HG02943 (cell line): Measurements from ENCODE around the gene SLC18A3.

Source experiments
- ATAC-seq: cut with Tn5 transposase; IDR thresholded peaks from one replicate; pipeline ENCODE4 v1.9.1; 2021; ENCODE audit warnings: mild to moderate bottlenecking, low read depth, moderate library complexity; ENCODE audit not compliant: unreplicated experiment

The SLC18A3 gene

GRCh38 chr10:49610114-49610457 lies at the start of gene SLC18A3:
Gene SLC18A3 (plus strand): TSS chr10:49610310. CDS start chr10:49610741, 431 bp downstream.
- ATAC-seq = no peak

GRCh38 chr10:49560526-49560925 lies 49.6 kb upstream of the SLC18A3 start:
- ATAC-seq = no peak

GRCh38 chr10:49562893-49563292 lies 47.2 kb upstream of the SLC18A3 start:
- ATAC-seq = no peak

- no peak for ATAC-seq
Measured at GRCh38 chr10:49564461-49565009, 45.6 kb upstream of the SLC18A3 start.

- ATAC-seq = no peak
Measured at GRCh38 chr10:49567810-49568209, 42.3 kb upstream of the SLC18A3 start.

- ATAC-seq = no peak
Measured at GRCh38 chr10:49568235-49568634, 41.9 kb upstream of the SLC18A3 start.

GRCh38 chr10:49569031-49569631 lies 41.0 kb upstream of the SLC18A3 start:
- no peak for ATAC-seq

GRCh38 chr10:49571388-49571787 lies 38.7 kb upstream of the SLC18A3 start:
- no peak for ATAC-seq

- no peak for ATAC-seq
Measured at GRCh38 chr10:49572594-49573114, 37.5 kb upstream of the SLC18A3 start.

GRCh38 chr10:49575489-49576072 lies 34.5 kb upstream of the SLC18A3 start:
- no peak for ATAC-seq

- no peak for ATAC-seq
Measured at GRCh38 chr10:49577182-49577925, 32.8 kb upstream of the SLC18A3 start.

- no peak for ATAC-seq
Measured at GRCh38 chr10:49578392-49578791, 31.7 kb upstream of the SLC18A3 start.

- no peak for ATAC-seq
Measured at GRCh38 chr10:49579621-49580020, 30.5 kb upstream of the SLC18A3 start.

- no peak for ATAC-seq
Measured at GRCh38 chr10:49585387-49585786, 24.7 kb upstream of the SLC18A3 start.

- ATAC-seq = no peak
Measured at GRCh38 chr10:49587981-49588380, 22.1 kb upstream of the SLC18A3 start.

GRCh38 chr10:49592726-49593563 lies 17.2 kb upstream of the SLC18A3 start:
- ATAC-seq = no peak

- no peak for ATAC-seq
Measured at GRCh38 chr10:49593564-49593875, 16.6 kb upstream of the SLC18A3 start.

GRCh38 chr10:49593998-49594397 lies 16.1 kb upstream of the SLC18A3 start:
- ATAC-seq = no peak

- no peak for ATAC-seq
Measured at GRCh38 chr10:49594594-49594993, 15.5 kb upstream of the SLC18A3 start.

GRCh38 chr10:49595003-49595712 lies 15.0 kb upstream of the SLC18A3 start:
- no peak for ATAC-seq
